Spleen (tissue), 11 donors: ENCODE data around the gene PYDC1. TPM values are rescaled to one million over a fixed set of nuclear protein-coding genes. Genes with fewer than 3 reads are reported as not detected.
"Not testable (repeated sequence)": the region's sequence is repeated elsewhere in the genome, so short reads cannot be mapped to it uniquely, and the experiment has no call there.

ENCODE experiments used
- DNase-seq: peaks from one replicate; pipeline ENCODE4 v3.0.0-alpha.2; 2020
- H3K27ac ChIP-seq, 8 donors: fragments of 200-600 bp; sonication (generic) in 7 of 8; 1 replicate in 4 of 8; 2 replicates in 4 of 8; pipeline versions ENCODE4 v1.5.0 to v1.8.0; 2016 to 2021; ENCODE audit warnings: inconsistent platforms in 4 of 8, mild to moderate bottlenecking in 4 of 8, moderate library complexity in 1 of 8
- H3K27me3 ChIP-seq, 7 donors: fragments of 200-600 bp; sonication (generic) in 6 of 7; replicated peaks in 1 of 7; 1 replicate in 4 of 7; 2 replicates in 3 of 7; pipeline versions ENCODE4 v1.5.0 to v1.8.0; 2016 to 2021; ENCODE audit warnings: inconsistent platforms in 3 of 7, mild to moderate bottlenecking in 1 of 7
- H3K36me3 ChIP-seq, 6 donors: fragments of 200-600 bp; sonication (generic) in 5 of 6; 1 replicate in 4 of 6; 2 replicates in 2 of 6; pipeline versions ENCODE4 v1.5.0 to v1.8.0; 2016 to 2021; ENCODE audit warnings: inconsistent platforms in 2 of 6
- H3K4me1 ChIP-seq, 6 donors: fragments of 200-600 bp; sonication (generic) in 5 of 6; 1 replicate in 3 of 6; 2 replicates in 3 of 6; pipeline versions ENCODE4 v1.5.0 to v1.8.0; 2016 to 2021; ENCODE audit warnings: inconsistent platforms in 3 of 6
- H3K4me3 ChIP-seq, 8 donors: fragments of 200-600 bp; sonication (generic) in 7 of 8; 1 replicate in 4 of 8; 2 replicates in 4 of 8; pipeline versions ENCODE4 v1.5.0 to v1.8.0; 2016 to 2021; ENCODE audit warnings: inconsistent platforms in 4 of 8, mild to moderate bottlenecking in 4 of 8, moderate library complexity in 2 of 8
- H3K9me3 ChIP-seq, 8 donors: fragments of 200-600 bp; sonication (generic) in 7 of 8; 1 replicate in 4 of 8; 2 replicates in 4 of 8; pipeline versions ENCODE4 v1.5.0 to v1.8.0; 2016 to 2021; ENCODE audit warnings: inconsistent platforms in 4 of 8
- POLR2A ChIP-seq, 3 donors: fragments of 450-650 bp; IDR thresholded peaks; one replicate each; pipeline ENCODE4 v1.5.1; 2017; ENCODE audit warnings: antibody characterized with exemption in 3 of 3, mild to moderate bottlenecking in 1 of 3
- POLR2AphosphoS5 ChIP-seq, 3 donors: sonication (generic); formaldehyde crosslinking; IDR thresholded peaks; one replicate each; pipeline ENCODE4 v1.5.1; 2017; ENCODE audit warnings: antibody characterized with exemption in 3 of 3
- WGBS, 5 donors: extraction: QIAGEN DNeasy Blood & Tissue Kit in 3 of 5; methylation state at CpG; one replicate each; pipeline versions ENCODE4 v1.1.5 to v1.1.7; 2013 to 2018; 5-methylcytosine and 5-hydroxymethylcytosine counted together
- intact Hi-C: fragments of 100-400 bp; cut with DNase I; formaldehyde crosslinking; loops from one replicate; pipeline ENCODE4 v1.15.0; 2023; ENCODE audit warnings: low total_unique reads
- polyA plus RNA-seq, 3 donors: library from polyadenylated mRNA; stranded (reverse); fragments of 200-250 nt; gene quantifications; one replicate each; pipeline ENCODE4 v1.2.1, GENCODE V29; 2013
- total RNA-seq, 7 donors: library from RNA; depleted of rRNA in 3 of 7; stranded (reverse); fragments of >200 nt in 3 of 7; fragmentation: NEBNext Ultra II Directional in 4 of 7; extraction: Animal tissue kit (Norgen Biotek cat#: 25700) in 4 of 7; gene quantifications; one replicate each; pipeline versions ENCODE4 v1.1.0 to v1.2.1, GENCODE V29; 2016 to 2021
- TF ChIP-seq, protein P1 (sequence below), 11 experiments: fragments of 200-600 bp in 7 of 11; fragments of 450-650 bp in 4 of 11; sonication (generic) in 4 of 11; IDR thresholded peaks in 8 of 11; conservative IDR thresholded peaks in 3 of 11; 1 replicate in 7 of 11; 2 replicates in 4 of 11; pipeline versions ENCODE4 v1.4.0 to v1.8.0; 2016 to 2021; ENCODE audit warnings: antibody characterized with exemption in 11 of 11, inconsistent platforms in 4 of 11, mild to moderate bottlenecking in 1 of 11
- donor health status: healthy with polysubstance abuse.
- donor health status: DM: no; HTN: no; CAD: no; lungs with moderate emphysema.
- donor health status: DM: no; HTN: no; CAD: no.
- donor health status: Bipolar disorder and iron deficiency.
- donor health status: healthy.
- donor health status: DM: no; HTN: no; CAD: no.
- donor health status: DM: yes; HTN: yes; CAD: no.

The PYDC1 gene
- total and polyA plus RNA-seq, 10 donors = 0.72 to 2.7 TPM; not detected in 8

DNA sequence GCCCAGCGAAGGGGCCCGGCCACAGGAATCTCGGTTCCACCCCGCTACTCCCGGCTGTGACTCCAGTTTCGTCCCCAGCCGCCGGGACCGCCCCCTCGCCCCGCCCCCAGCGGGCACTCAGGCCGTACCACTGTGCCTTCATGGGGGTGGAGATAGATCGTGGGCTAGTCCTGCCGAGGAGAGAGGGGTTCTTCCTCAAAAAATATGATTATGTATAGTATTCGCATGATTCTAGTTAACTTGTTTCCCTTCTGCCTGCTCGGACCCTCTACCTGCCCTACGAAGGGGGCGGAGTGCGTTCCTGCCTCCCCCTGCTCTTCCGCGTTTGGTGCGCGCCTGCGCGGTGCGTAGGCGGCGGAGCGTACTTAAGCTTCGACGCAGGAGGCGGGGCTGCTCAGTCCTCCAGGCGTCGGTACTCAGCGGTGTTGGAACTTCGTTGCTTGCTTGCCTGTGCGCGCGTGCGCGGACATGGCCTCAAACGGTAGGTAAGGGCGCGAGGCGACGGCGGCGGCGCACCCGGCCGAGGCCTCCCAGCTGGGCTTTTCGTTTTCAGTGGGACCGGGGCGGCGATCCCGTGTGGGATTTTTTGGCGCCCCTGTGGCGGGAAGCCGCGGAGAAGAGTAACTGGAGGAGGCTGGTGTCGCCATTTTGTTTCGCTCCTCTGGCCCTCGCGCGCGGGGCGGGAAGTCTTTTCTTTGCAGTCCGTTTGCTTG, 37.0 kb downstream of the PYDC1 start, which contains the start of gene FUS:
FUS (plus strand) TSS at position 393 of the 713 bp plus-strand sequence; CDS start at position 469, 76 bp downstream.
- no peaks in the 10 kb centered on the region for H3K27me3 ChIP-seq

DNA sequence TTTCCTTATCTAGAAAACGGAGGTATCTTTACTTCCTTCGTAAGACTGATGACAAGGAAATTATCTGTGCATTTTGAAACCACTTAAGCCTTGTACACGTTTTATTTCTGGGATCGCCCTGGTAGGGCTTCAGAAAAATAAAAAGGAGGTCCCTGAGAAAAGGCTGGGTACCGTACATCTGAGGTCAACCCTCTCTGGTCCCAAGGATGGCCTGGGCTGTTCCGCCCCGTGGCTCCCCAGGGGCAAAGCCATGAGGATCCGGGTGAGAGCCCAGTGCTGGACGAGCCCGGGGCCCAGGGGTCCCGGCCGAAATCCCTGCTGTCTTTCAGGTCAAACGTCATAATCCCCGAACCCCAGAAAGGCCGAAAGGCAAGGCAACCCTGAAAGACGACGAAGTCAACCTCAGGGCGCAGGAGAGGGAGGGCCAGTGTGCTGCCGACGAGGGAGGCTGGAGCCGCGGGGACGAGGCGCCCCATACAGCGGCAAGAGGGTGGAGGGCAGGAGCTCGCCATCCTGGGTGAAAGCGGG, 37.7 kb downstream of the PYDC1 start:
- no peaks in the 10 kb centered on the region for H3K9me3 ChIP-seq
- intact Hi-C loops = loop anchor here (2.0 kb wide), 1 partner anchor 36 kb away; no protein-coding TSS in a partner anchor
- 1 to 3% (median 1%) methylated on average over 18 to 27 of the region's 27 CpGs for WGBS, 5 donors

More for the DNA sequence above, 37.0 kb downstream of the PYDC1 start, which contains the start of gene FUS:
- peak within 1 kb of the TSS; percentile 73 to 98 (median 93) for H3K4me3 ChIP-seq
- 0 to 1% (median 1%) methylated on average over 38 to 69 of the region's 69 CpGs for WGBS, 5 donors
- peaks cover 45 to 76% (median 63%) of the 10 kb centered on the region in 6 donors for H3K4me1 ChIP-seq
- peak within 1 kb of the TSS; percentile 93 to 99 (median 96) for H3K27ac ChIP-seq
- H3K9me3 ChIP-seq = no peaks in the 10 kb centered on the region
- peaks cover 0 to 31% (median 26%) of the 10 kb centered on the region in 6 donors for H3K36me3 ChIP-seq
- peak; percentile 98 for DNase-seq
- TF ChIP-seq POLR2A (IDR thresholded peaks at IDR 0.05) (peak; percentile 98 to 99 (median 99)), POLR2AphosphoS5 (IDR thresholded peaks at IDR 0.05) (peak; percentile 100)
- TF ChIP-seq, protein P1, sequence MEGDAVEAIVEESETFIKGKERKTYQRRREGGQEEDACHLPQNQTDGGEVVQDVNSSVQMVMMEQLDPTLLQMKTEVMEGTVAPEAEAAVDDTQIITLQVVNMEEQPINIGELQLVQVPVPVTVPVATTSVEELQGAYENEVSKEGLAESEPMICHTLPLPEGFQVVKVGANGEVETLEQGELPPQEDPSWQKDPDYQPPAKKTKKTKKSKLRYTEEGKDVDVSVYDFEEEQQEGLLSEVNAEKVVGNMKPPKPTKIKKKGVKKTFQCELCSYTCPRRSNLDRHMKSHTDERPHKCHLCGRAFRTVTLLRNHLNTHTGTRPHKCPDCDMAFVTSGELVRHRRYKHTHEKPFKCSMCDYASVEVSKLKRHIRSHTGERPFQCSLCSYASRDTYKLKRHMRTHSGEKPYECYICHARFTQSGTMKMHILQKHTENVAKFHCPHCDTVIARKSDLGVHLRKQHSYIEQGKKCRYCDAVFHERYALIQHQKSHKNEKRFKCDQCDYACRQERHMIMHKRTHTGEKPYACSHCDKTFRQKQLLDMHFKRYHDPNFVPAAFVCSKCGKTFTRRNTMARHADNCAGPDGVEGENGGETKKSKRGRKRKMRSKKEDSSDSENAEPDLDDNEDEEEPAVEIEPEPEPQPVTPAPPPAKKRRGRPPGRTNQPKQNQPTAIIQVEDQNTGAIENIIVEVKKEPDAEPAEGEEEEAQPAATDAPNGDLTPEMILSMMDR (IDR thresholded peaks at IDR 0.05 in 8 of 11, conservative IDR thresholded peaks at IDR 0.05 in 3 of 11) = no peak
- intact Hi-C loops = loop anchor here (2.0 kb wide), 2 partner anchors 37 to 61 kb away; no protein-coding TSS in a partner anchor

DNA sequence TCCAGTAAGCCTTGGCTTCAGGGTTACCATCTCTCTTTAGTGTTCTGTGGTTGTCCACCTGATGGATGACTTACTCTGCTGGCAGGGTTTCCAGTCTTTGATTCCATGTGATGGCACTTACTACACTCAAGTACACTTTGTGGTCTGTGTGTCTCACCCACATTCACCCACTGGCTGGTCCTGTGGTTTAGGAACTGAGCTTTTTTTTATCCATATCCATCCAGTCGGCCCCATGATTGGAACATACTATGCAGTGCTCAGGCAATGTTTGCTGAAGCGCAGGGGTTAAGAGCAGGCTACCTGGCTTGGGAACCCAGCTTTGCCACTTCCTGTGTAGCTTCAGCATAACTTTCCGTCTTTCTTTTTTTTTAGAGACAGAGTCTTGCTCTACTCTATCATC, 39.8 kb downstream of the PYDC1 start:
- TF ChIP-seq POLR2AphosphoS5 (IDR thresholded peaks at IDR 0.05) (no peak), POLR2A (IDR thresholded peaks at IDR 0.05) (no peak)
- TF ChIP-seq, protein P1 (IDR thresholded peaks at IDR 0.05 in 8 of 11, conservative IDR thresholded peaks at IDR 0.05 in 3 of 11) = no peak
- DNase-seq = no peak
- intact Hi-C loops = no loop called here
- Histone ChIP-seq H3K4me3 (peak overlapping the region in 1 of 8 donors; percentile 47), H3K4me1 (peaks cover 23 to 48% (median 39%) of the 10 kb centered on the region in 6 donors), H3K27ac (peak overlapping the region in 5 of 8 donors; percentile 22 to 98 (median 93)), H3K9me3 (no peaks in the 10 kb centered on the region), H3K36me3 (peaks cover 0 to 4% (median 0%) of the 10 kb centered on the region in 6 donors), H3K27me3 (no peaks in the 10 kb centered on the region)
- 12 to 26% (median 19%) methylated on average over 3 of the region's 3 CpGs for WGBS, 5 donors

More for the DNA sequence above, 37.7 kb downstream of the PYDC1 start:
- Histone ChIP-seq H3K27ac (peak overlapping the region; percentile 93 to 99 (median 96)), H3K4me3 (peak overlapping the region; percentile 73 to 98 (median 93)), H3K36me3 (peaks cover 0 to 25% (median 20%) of the 10 kb centered on the region in 6 donors), H3K27me3 (no peaks in the 10 kb centered on the region), H3K4me1 (peaks cover 45 to 69% (median 60%) of the 10 kb centered on the region in 6 donors)
- no peak for DNase-seq
- TF ChIP-seq, protein P1 (IDR thresholded peaks at IDR 0.05 in 8 of 11, conservative IDR thresholded peaks at IDR 0.05 in 3 of 11) = no peak
- no peak for TF ChIP-seq POLR2A (IDR thresholded peaks at IDR 0.05)
- TF ChIP-seq POLR2AphosphoS5 (IDR thresholded peaks at IDR 0.05) = no peak

DNA sequence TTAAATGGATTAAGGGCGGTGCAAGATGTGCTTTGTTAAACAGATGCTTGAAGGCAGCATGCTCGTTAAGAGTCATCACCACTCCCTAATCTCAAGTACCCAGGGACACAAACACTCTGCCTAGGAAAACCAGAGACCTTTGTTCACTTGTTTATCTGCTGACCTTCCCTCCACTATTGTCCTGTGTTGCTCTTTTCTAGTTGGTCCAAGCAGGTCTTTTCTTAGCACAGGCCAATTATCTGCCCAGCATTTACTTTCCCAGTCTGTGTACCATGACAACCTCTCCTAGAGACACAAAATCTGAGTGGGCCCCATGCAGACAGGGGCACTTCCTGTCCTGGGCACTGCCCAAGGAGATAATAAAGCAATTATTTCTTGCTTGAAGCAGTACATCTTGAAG, 46.9 kb downstream of the PYDC1 start:
- H3K4me3 ChIP-seq, H3K36me3 ChIP-seq, H3K9me3 ChIP-seq, intact Hi-C loops, DNase-seq, H3K27ac ChIP-seq, H3K4me1 ChIP-seq, H3K27me3 ChIP-seq: not testable (repeated sequence)
- WGBS, 5 donors = no CpG with 5 or more reads among the region's 2 CpGs
